Urothelium cell line (cell line): ENCODE data around the gene UCP1.
"Not testable (repeated sequence)": the region's sequence is repeated elsewhere in the genome, so short reads cannot be mapped to it uniquely, and the experiment has no call there.

ENCODE experiments used
- DNase-seq: peaks from one replicate; pipeline ENCODE4 v3.0.0; 2011; ENCODE audit warnings: low spot score, mixed read lengths
- FAIRE-seq: peaks from 2 replicates; lab custom pipeline; 2011; peaks lifted over from hg19 to GRCh38; lab: Jason Lieb, UNC

The UCP1 gene

GRCh38 chr4:140556372-140557085, 12.2 kb downstream of the UCP1 start:
- no peak for FAIRE-seq
- no peak for DNase-seq

- FAIRE-seq: no peak
- DNase-seq: no peak
Measured at GRCh38 chr4:140533951-140534480, 34.7 kb downstream of the UCP1 start.

- DNase-seq: no peak
- FAIRE-seq: no peak
Measured at GRCh38 chr4:140529434-140529833, 39.3 kb downstream of the UCP1 start.

- peak; percentile 98 for DNase-seq
- FAIRE-seq: peak; percentile 63
Measured at GRCh38 chr4:140523857-140524742, 44.7 kb downstream of the UCP1 start, which contains the start of gene ELMOD2. TSS of gene ELMOD2 (plus strand) at chr4:140524168. CDS start at chr4:140525429, 1,261 bp downstream.

GRCh38 chr4:140523370-140523856, 45.3 kb downstream of the UCP1 start:
- DNase-seq (no peak), FAIRE-seq (no peak)

- DNase-seq (no peak), FAIRE-seq (no peak)
Measured at GRCh38 chr4:140515423-140515822, 53.3 kb downstream of the UCP1 start.

- not testable (repeated sequence) for DNase-seq, FAIRE-seq
Measured at GRCh38 chr4:140513765-140514164, 55.0 kb downstream of the UCP1 start.
